Type B pancreatic cell (in vitro differentiated cells): Measurements from ENCODE around the gene TNRC6A. TPM values are rescaled to one million over a fixed set of nuclear protein-coding genes. Genes with fewer than 3 reads are reported as not detected.

ENCODE experiments used
- DNase-seq: peaks from one replicate; pipeline ENCODE4 v3.0.0; 2021; ENCODE audit warnings: mixed read lengths; ENCODE audit not compliant: unreplicated experiment; ENCODE audit errors: extremely low spot score
- H3K27ac Mint-ChIP-seq: 2 replicates; pipeline ENCODE4 v1.8.0; 2021; ENCODE audit warnings: mild to moderate bottlenecking, mixed read lengths
- H3K27me3 Mint-ChIP-seq: 2 replicates; pipeline ENCODE4 v1.8.0; 2021; ENCODE audit warnings: mixed read lengths
- H3K36me3 Mint-ChIP-seq: 2 replicates; pipeline ENCODE4 v1.8.0; 2021; ENCODE audit warnings: mixed read lengths
- H3K4me1 Mint-ChIP-seq: one replicate; pipeline ENCODE4 v1.8.0; 2021; ENCODE audit warnings: mixed read lengths; ENCODE audit not compliant: unreplicated experiment
- H3K4me3 Mint-ChIP-seq: 2 replicates; pipeline ENCODE4 v1.8.0; 2021; ENCODE audit warnings: mild to moderate bottlenecking, mixed read lengths
- H3K9me3 Mint-ChIP-seq: 2 replicates; pipeline ENCODE4 v1.8.0; 2021; ENCODE audit warnings: mixed read lengths
- CTCF ChIP-seq: fragments of 200-600 bp; sonication (generic); conservative IDR thresholded peaks from 2 replicates; pipeline ENCODE4 v1.5.0; 2021; ENCODE audit warnings: antibody characterized with exemption, mild to moderate bottlenecking
- total RNA-seq: library from RNA; stranded (reverse); gene quantifications from 2 replicates; pipeline ENCODE4 v1.2.1, GENCODE V29; 2021; ENCODE audit warnings: low replicate concordance

Gene TNRC6A
- total RNA-seq, 1 donor from 2014 or later: 65.9 TPM

GRCh38 chr16:24861461-24861860 is 132.0 kb downstream of the TNRC6A start:
- H3K4me1 Mint-ChIP-seq: no peaks in the 10 kb centered on the region

GRCh38 chr16:24863582-24864437 is 134.4 kb downstream of the TNRC6A start:
- Mint-ChIP-seq H3K4me1 (no peaks in the 10 kb centered on the region), H3K4me3 (no peak overlapping the region)

More at GRCh38 chr16:24861461-24861860, 132.0 kb downstream of the TNRC6A start:
- H3K27ac Mint-ChIP-seq: no peak overlapping the region
- DNase-seq: no peak
- H3K9me3 Mint-ChIP-seq: peaks cover 15% of the 10 kb centered on the region
- no peaks in the 10 kb centered on the region for H3K36me3 Mint-ChIP-seq
- H3K4me3 Mint-ChIP-seq: no peak overlapping the region
- no peak for TF ChIP-seq CTCF
- no peaks in the 10 kb centered on the region for H3K27me3 Mint-ChIP-seq

GRCh38 chr16:24869033-24869432 is 139.6 kb downstream of the TNRC6A start:
- Mint-ChIP-seq H3K4me3 (no peak overlapping the region), H3K27ac (no peak overlapping the region), H3K27me3 (no peaks in the 10 kb centered on the region), H3K36me3 (no peaks in the 10 kb centered on the region), H3K9me3 (peaks cover 6% of the 10 kb centered on the region), H3K4me1 (no peaks in the 10 kb centered on the region)
- DNase-seq: no peak
- TF ChIP-seq CTCF: no peak

More at GRCh38 chr16:24863582-24864437, 134.4 kb downstream of the TNRC6A start:
- H3K36me3 Mint-ChIP-seq: no peaks in the 10 kb centered on the region
- peaks cover 10% of the 10 kb centered on the region for H3K9me3 Mint-ChIP-seq
- no peak for DNase-seq
- no peaks in the 10 kb centered on the region for H3K27me3 Mint-ChIP-seq
- TF ChIP-seq CTCF: no peak
- no peak overlapping the region for H3K27ac Mint-ChIP-seq

- peaks cover 7% of the 10 kb centered on the region for H3K27me3 Mint-ChIP-seq
- no peaks in the 10 kb centered on the region for H3K9me3 Mint-ChIP-seq
- no peak overlapping the region for H3K27ac Mint-ChIP-seq
- DNase-seq: no peak
- TF ChIP-seq CTCF: no peak
- H3K4me3 Mint-ChIP-seq: no peak overlapping the region
- H3K4me1 Mint-ChIP-seq: no peaks in the 10 kb centered on the region
- no peaks in the 10 kb centered on the region for H3K36me3 Mint-ChIP-seq
Measured at GRCh38 chr16:24871891-24872290, 142.4 kb downstream of the TNRC6A start.

GRCh38 chr16:24873028-24873427 is 143.6 kb downstream of the TNRC6A start:
- H3K27ac Mint-ChIP-seq: no peak overlapping the region
- DNase-seq: no peak
- no peak for TF ChIP-seq CTCF
- H3K36me3 Mint-ChIP-seq: no peaks in the 10 kb centered on the region
- H3K4me1 Mint-ChIP-seq: no peaks in the 10 kb centered on the region
- H3K4me3 Mint-ChIP-seq: no peak overlapping the region
- no peaks in the 10 kb centered on the region for H3K9me3 Mint-ChIP-seq
- peaks cover 7% of the 10 kb centered on the region for H3K27me3 Mint-ChIP-seq
